Natural killer cell (primary cell): ENCODE measurements around the gene ZNF200. TPM values are rescaled to one million over a fixed set of nuclear protein-coding genes. Genes with fewer than 3 reads are reported as not detected.

ENCODE experiments used
- ATAC-seq, 3 donors: fragments of 150-1000 bp in 2 of 3; fragments of 200-7000 bp in 1 of 3; cut with Tn5 transposase; 1 replicate in 1 of 3; 2 replicates in 2 of 3; pipeline ENCODE4 v1.10.0; 2021; ENCODE audit warnings: mild to moderate bottlenecking in 2 of 3, moderate library complexity in 2 of 3
- DNase-seq, 2 donors: peaks; one replicate each; pipeline versions ENCODE4 v3.0.0 to v3.0.0-alpha.2; 2013 to 2021; ENCODE audit warnings: mixed read lengths in 1 of 2
- H3K27ac ChIP-seq: one replicate; pipeline ENCODE4 v1.5.1; 2013; ENCODE audit warnings: mild to moderate bottlenecking, low read length
- H3K27me3 ChIP-seq: one replicate; pipeline ENCODE4 v1.6.1; 2013; ENCODE audit warnings: low read length; ENCODE audit not compliant: control insufficient read depth, insufficient read depth
- H3K36me3 ChIP-seq: one replicate; pipeline ENCODE4 v1.6.1; 2013; ENCODE audit warnings: low read length; ENCODE audit not compliant: control insufficient read depth, insufficient read depth
- H3K4me1 ChIP-seq: one replicate; pipeline ENCODE4 v1.6.1; 2013; ENCODE audit warnings: low read length; ENCODE audit not compliant: control insufficient read depth, insufficient read depth
- H3K4me3 ChIP-seq: one replicate; pipeline ENCODE4 v1.5.1; 2013; ENCODE audit warnings: low read length
- H3K9me3 ChIP-seq: one replicate; pipeline ENCODE4 v1.6.1; 2013; ENCODE audit warnings: low read length; ENCODE audit not compliant: control insufficient read depth, insufficient read depth
- H3K27ac Mint-ChIP-seq, 2 donors: one replicate each; pipeline ENCODE4 v1.8.0; 2022; ENCODE audit warnings: mild to moderate bottlenecking in 2 of 2, mixed read lengths in 2 of 2, moderate library complexity in 1 of 2
- H3K27me3 Mint-ChIP-seq, 2 donors: one replicate each; pipeline ENCODE4 v1.8.0; 2022; ENCODE audit warnings: low read depth in 2 of 2, mixed read lengths in 2 of 2
- H3K36me3 Mint-ChIP-seq: one replicate; pipeline ENCODE4 v1.8.0; 2022; ENCODE audit warnings: mixed read lengths
- H3K4me1 Mint-ChIP-seq, 2 donors: one replicate each; pipeline ENCODE4 v1.8.0; 2022; ENCODE audit warnings: mixed read lengths in 2 of 2
- H3K4me3 Mint-ChIP-seq: one replicate; pipeline ENCODE4 v1.8.0; 2022; ENCODE audit warnings: mild to moderate bottlenecking, moderate library complexity, mixed read lengths
- H3K9me3 Mint-ChIP-seq, 2 donors: one replicate each; pipeline ENCODE4 v1.8.0; 2022; ENCODE audit warnings: mixed read lengths in 2 of 2
- CTCF ChIP-seq: fragments of 200-600 bp; IDR thresholded peaks from one replicate; pipeline ENCODE4 v1.8.0; 2022; ENCODE audit warnings: antibody characterized with exemption
- WGBS: methylation state at CpG from one replicate; pipeline ENCODE4 v1.1.7; 2013; ENCODE audit warnings: missing lambda C conversion rate; ENCODE audit not compliant: insufficient coverage; 5-methylcytosine and 5-hydroxymethylcytosine counted together
- intact Hi-C: fragments of 100-400 bp; cut with micrococcal nuclease; formaldehyde crosslinking; loops from one replicate; pipeline ENCODE4 v1.14.2; 2022
- total RNA-seq, 4 donors: library from RNA; stranded (reverse); fragments of 120-200 nt in 1 of 4; gene quantifications; one replicate each; pipeline versions ENCODE4 v1.2.3 to v1.2.4, GENCODE V29; 2013 to 2022

Gene ZNF200
- total RNA-seq, 3 donors from 2014 or later (not counting 1 experiment from before 2014, with no cell fraction given): 5.3 to 10.9 (median 5.6) TPM

GRCh38 chr16:3254309-3254708, 19.4 kb upstream of the ZNF200 start:
- no peaks in the 10 kb centered on the region for H3K27me3 ChIP-seq
- Mint-ChIP-seq H3K4me3 (no peak overlapping the region), H3K27ac (no peak overlapping the region), H3K4me1 (no peaks in the 10 kb centered on the region), H3K27me3 (peaks cover 13 to 14% of the 10 kb centered on the region in 2 donors), H3K9me3 (no peaks in the 10 kb centered on the region), H3K36me3 (no peaks in the 10 kb centered on the region)
- intact Hi-C loops: no loop called here
- no peaks in the 10 kb centered on the region for H3K9me3 ChIP-seq
- TF ChIP-seq CTCF: no peak
- 56% methylated on average over 35 of the region's 35 CpGs for WGBS
- no peaks in the 10 kb centered on the region for H3K36me3 ChIP-seq
- H3K4me1 ChIP-seq: peaks cover 6% of the 10 kb centered on the region
- H3K4me3 ChIP-seq: no peak overlapping the region
- H3K27ac ChIP-seq: no peak overlapping the region
- no peak for DNase-seq
- no peak for ATAC-seq

GRCh38 chr16:3252967-3253366, 18.0 kb upstream of the ZNF200 start:
- no peaks in the 10 kb centered on the region for H3K27me3 ChIP-seq
- no peaks in the 10 kb centered on the region for H3K9me3 ChIP-seq
- H3K4me3 ChIP-seq: no peak overlapping the region
- no peak for ATAC-seq
- DNase-seq: no peak
- peaks cover 6% of the 10 kb centered on the region for H3K4me1 ChIP-seq
- Mint-ChIP-seq H3K9me3 (no peaks in the 10 kb centered on the region), H3K36me3 (no peaks in the 10 kb centered on the region), H3K27ac (no peak overlapping the region), H3K4me1 (no peaks in the 10 kb centered on the region), H3K4me3 (no peak overlapping the region), H3K27me3 (peaks cover 8 to 12% of the 10 kb centered on the region in 2 donors)
- intact Hi-C loops: no loop called here
- WGBS: 86% methylated on average over 4 of the region's 4 CpGs
- TF ChIP-seq CTCF: no peak
- H3K36me3 ChIP-seq: no peaks in the 10 kb centered on the region
- no peak overlapping the region for H3K27ac ChIP-seq

GRCh38 chr16:3249451-3249850, 14.5 kb upstream of the ZNF200 start:
- intact Hi-C loops: no loop called here
- no peak overlapping the region for H3K27ac ChIP-seq
- no peaks in the 10 kb centered on the region for H3K9me3 Mint-ChIP-seq
- no peak overlapping the region for H3K27ac Mint-ChIP-seq
- no peak for TF ChIP-seq CTCF
- peaks cover 17 to 20% of the 10 kb centered on the region in 2 donors for H3K27me3 Mint-ChIP-seq
- no peak overlapping the region for H3K4me3 ChIP-seq
- H3K9me3 ChIP-seq: no peaks in the 10 kb centered on the region
- no peaks in the 10 kb centered on the region for H3K36me3 ChIP-seq
- no peaks in the 10 kb centered on the region for H3K4me1 Mint-ChIP-seq
- DNase-seq: no peak
- no peak overlapping the region for H3K4me3 Mint-ChIP-seq
- WGBS: 85% methylated on average over 14 of the region's 14 CpGs
- no peak for ATAC-seq
- H3K4me1 ChIP-seq: no peaks in the 10 kb centered on the region
- no peaks in the 10 kb centered on the region for H3K27me3 ChIP-seq
- H3K36me3 Mint-ChIP-seq: no peaks in the 10 kb centered on the region

GRCh38 chr16:3249020-3249419, 14.1 kb upstream of the ZNF200 start:
- H3K36me3 ChIP-seq: no peaks in the 10 kb centered on the region

More at GRCh38 chr16:3249020-3249419, 14.1 kb upstream of the ZNF200 start:
- Histone ChIP-seq H3K4me3 (no peak overlapping the region), H3K27ac (no peak overlapping the region), H3K9me3 (no peaks in the 10 kb centered on the region), H3K27me3 (no peaks in the 10 kb centered on the region), H3K4me1 (no peaks in the 10 kb centered on the region)
- DNase-seq (no peak), ATAC-seq (no peak)
- H3K36me3 Mint-ChIP-seq: no peaks in the 10 kb centered on the region
- H3K27me3 Mint-ChIP-seq: peaks cover 19 to 22% of the 10 kb centered on the region in 2 donors
- intact Hi-C loops: no loop called here
- H3K9me3 Mint-ChIP-seq: no peaks in the 10 kb centered on the region
- H3K27ac Mint-ChIP-seq: no peak overlapping the region
- 78% methylated on average over 1 of the region's 1 CpG for WGBS
- no peaks in the 10 kb centered on the region for H3K4me1 Mint-ChIP-seq
- TF ChIP-seq CTCF: no peak
- no peak overlapping the region for H3K4me3 Mint-ChIP-seq
